Activated naive CD8-positive, alpha-beta T cell treated with anti-CD3 and anti-CD28 coated beads for 36 hours (primary cell): ENCODE data around the gene LTBP2. TPM values are rescaled to one million over a fixed set of nuclear protein-coding genes. Genes with fewer than 3 reads are reported as not detected.
A peak's percentile ranks its signal among the peaks of the same experiment; 100 is the strongest.

Experiments used
- DNase-seq: peaks from one replicate; pipeline ENCODE4 v3.0.0; 2021
- H3K27ac Mint-ChIP-seq: one replicate; pipeline ENCODE4 v1.8.0; 2022; ENCODE audit warnings: mild to moderate bottlenecking, moderate library complexity, mixed read lengths
- H3K27me3 Mint-ChIP-seq: one replicate; pipeline ENCODE4 v1.8.0; 2022; ENCODE audit warnings: mild to moderate bottlenecking, mixed read lengths
- H3K36me3 Mint-ChIP-seq: one replicate; pipeline ENCODE4 v1.8.0; 2021; ENCODE audit warnings: mild to moderate bottlenecking, mixed read lengths
- H3K4me1 Mint-ChIP-seq: one replicate; pipeline ENCODE4 v1.8.0; 2021; ENCODE audit warnings: mixed read lengths
- H3K4me3 Mint-ChIP-seq: one replicate; pipeline ENCODE4 v1.8.0; 2022; ENCODE audit warnings: mild to moderate bottlenecking, moderate library complexity, mixed read lengths
- H3K9me3 Mint-ChIP-seq: one replicate; pipeline ENCODE4 v1.8.0; 2022; ENCODE audit warnings: mixed read lengths
- total RNA-seq, 2 experiments: library from RNA; stranded (reverse); gene quantifications; one replicate each; pipeline ENCODE4 v1.2.3, GENCODE V29; 2021

The LTBP2 gene
- under 1 TPM; 0.06 to 0.10 TPM for total RNA-seq

- Mint-ChIP-seq H3K27me3 (peaks cover 18% of the 10 kb centered on the region), H3K4me3 (peak within 1 kb of the TSS; percentile 68), H3K27ac (no peak within 1 kb of the TSS), H3K9me3 (no peaks in the 10 kb centered on the region), H3K36me3 (no peaks in the 10 kb centered on the region), H3K4me1 (peaks cover 33% of the 10 kb centered on the region)
- no peak for DNase-seq
These were observed at the start of gene LTBP2 for GRCh38 chr14:74611650-74612349. Gene LTBP2 (minus strand): TSS chr14:74612237. CDS start chr14:74611944, 293 bp downstream.

DNA sequence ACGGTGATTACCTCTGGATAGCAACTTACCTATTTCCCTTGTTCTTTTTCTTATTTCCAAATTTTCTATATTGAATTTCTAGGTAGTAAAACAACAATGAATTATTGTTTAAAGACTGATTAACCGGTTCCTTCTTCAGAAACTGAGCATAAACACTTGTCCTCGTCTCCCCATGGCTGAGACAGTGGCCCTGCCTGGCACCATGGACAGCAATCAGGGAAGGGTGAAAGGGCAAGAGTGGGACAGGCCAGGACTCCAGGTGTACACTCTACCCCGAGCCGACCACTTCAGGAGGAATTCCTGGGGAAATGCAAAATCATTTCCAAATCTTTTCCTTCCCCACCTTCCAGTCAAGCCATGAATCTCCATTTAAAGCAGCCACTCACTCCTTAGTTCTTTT, 48.8 kb upstream of the LTBP2 start:
- Mint-ChIP-seq H3K9me3 (no peaks in the 10 kb centered on the region), H3K36me3 (peaks cover 13% of the 10 kb centered on the region), H3K4me1 (peaks cover 3% of the 10 kb centered on the region), H3K4me3 (no peak overlapping the region), H3K27ac (no peak overlapping the region), H3K27me3 (no peaks in the 10 kb centered on the region)
- DNase-seq, result no peak

DNA sequence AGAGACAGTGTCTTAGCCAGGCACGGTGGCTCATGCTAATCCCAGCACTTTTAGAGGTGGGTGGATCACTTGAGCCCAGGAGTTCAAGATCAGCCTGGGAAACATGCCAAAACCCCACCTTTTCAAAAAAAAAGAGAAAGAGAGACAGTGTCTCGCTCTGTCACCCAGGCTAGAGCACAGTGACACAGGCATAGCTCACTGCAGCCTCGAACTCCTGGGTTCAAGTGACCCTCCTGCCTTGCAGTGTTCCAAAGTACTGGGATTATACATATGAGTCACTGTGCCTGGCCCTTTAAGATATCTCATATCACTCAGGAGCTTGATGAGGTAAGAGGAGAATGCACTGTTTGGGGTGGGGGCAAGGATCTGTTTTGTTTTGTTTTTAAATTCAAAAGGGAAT, 48.1 kb upstream of the LTBP2 start:
- Mint-ChIP-seq H3K27me3 (no peaks in the 10 kb centered on the region), H3K4me1 (peaks cover 3% of the 10 kb centered on the region), H3K36me3 (peaks cover 13% of the 10 kb centered on the region), H3K4me3 (no peak overlapping the region), H3K9me3 (no peaks in the 10 kb centered on the region), H3K27ac (no peak overlapping the region)
- DNase-seq, result no peak

- no peak for DNase-seq
- Mint-ChIP-seq H3K27ac (no peak overlapping the region), H3K4me3 (no peak overlapping the region), H3K4me1 (peaks cover 8% of the 10 kb centered on the region), H3K27me3 (no peaks in the 10 kb centered on the region), H3K36me3 (peaks cover 10% of the 10 kb centered on the region), H3K9me3 (no peaks in the 10 kb centered on the region)
These were observed 46.6 kb upstream of the LTBP2 start for GRCh38 chr14:74658535-74659131.

DNA sequence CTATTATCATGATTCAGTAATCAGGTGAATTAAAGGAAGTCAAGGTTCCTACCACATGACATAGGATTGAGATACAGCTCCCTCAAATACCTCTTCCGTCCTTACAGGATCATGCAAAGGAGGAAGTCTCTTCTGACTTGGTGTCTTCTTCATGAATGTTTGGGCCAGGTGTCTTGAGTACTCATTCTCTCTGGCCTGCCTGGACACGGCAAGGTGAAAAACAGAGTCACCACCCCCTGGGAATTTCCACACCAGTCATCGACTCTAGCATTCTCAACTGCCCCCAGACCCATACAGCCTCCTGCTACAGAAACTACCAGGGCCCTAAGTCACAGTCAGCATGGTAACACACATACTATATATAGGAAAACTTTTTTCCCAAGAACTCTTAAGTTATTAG, 44.9 kb upstream of the LTBP2 start:
- DNase-seq, result no peak
- Mint-ChIP-seq H3K27ac (peak overlapping the region; percentile 35), H3K27me3 (no peaks in the 10 kb centered on the region), H3K36me3 (peaks cover 10% of the 10 kb centered on the region), H3K9me3 (no peaks in the 10 kb centered on the region), H3K4me1 (peaks cover 8% of the 10 kb centered on the region), H3K4me3 (no peak overlapping the region)

DNA sequence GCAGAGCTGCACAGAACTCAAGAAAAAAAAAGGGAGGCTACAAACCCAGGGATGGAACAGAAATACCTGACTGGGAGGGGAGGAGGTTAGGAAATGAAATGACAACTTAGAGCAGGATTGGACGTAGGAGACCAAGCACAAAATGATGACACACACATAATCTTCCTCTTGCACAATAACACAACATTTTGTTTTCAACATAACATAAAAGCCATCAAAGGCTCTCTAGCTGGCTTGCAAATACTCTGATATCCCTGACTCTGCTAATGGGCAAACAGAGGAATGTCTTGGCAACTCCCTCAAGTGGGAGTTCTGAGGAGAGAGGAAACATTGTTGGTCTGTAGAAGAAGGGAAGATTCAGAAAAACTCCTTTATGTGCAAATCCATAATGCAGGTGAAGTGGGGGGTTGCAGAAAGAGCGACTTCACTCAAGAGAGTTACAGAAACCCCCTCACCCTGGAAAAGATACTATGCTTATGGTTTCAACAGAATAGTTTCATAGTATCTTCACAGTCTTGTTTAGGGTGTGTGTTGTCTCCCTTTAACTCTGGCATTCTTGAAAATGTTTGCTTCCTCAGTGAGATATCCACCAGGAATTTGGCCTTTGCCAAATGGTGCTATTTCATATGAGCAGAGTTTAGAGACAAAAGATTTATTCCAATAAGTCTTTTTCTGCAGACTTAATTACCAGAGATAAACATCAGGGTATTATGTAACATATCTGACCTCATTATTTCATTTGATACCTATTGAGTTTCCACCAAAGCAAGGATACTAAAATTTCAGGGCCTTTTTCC, 43.8 kb upstream of the LTBP2 start:
- H3K36me3 Mint-ChIP-seq, result peaks cover 4% of the 10 kb centered on the region
- no peak for DNase-seq
- no peak overlapping the region for H3K4me3 Mint-ChIP-seq
- H3K27me3 Mint-ChIP-seq, result no peaks in the 10 kb centered on the region
- no peak overlapping the region for H3K27ac Mint-ChIP-seq
- no peaks in the 10 kb centered on the region for H3K9me3 Mint-ChIP-seq
- H3K4me1 Mint-ChIP-seq, result peaks cover 12% of the 10 kb centered on the region

DNA sequence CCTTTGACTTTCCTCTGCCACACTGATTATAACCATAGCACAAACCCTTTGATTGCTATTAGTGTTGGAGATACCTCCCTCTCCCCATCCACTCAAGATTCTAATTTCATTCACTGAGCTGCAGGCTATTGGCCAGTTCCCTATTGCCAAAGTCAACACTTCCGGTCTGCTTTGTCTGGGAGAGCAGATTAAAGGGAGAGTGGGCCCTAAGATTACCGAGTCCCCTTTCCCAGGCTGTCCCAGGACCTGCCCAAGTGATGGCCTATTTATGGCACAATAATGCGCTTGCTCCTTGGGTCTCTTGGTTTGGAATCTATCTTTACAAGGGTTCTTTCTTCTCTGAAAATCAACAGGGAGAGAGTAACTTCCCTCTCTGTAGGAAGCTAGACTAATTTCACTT, 42.9 kb upstream of the LTBP2 start:
- no peaks in the 10 kb centered on the region for H3K27me3 Mint-ChIP-seq
- DNase-seq, result no peak
- no peaks in the 10 kb centered on the region for H3K9me3 Mint-ChIP-seq
- H3K36me3 Mint-ChIP-seq, result peaks cover 4% of the 10 kb centered on the region
- H3K4me1 Mint-ChIP-seq, result peaks cover 12% of the 10 kb centered on the region
- no peak overlapping the region for H3K4me3 Mint-ChIP-seq
- no peak overlapping the region for H3K27ac Mint-ChIP-seq

- H3K27me3 Mint-ChIP-seq, result no peaks in the 10 kb centered on the region
- H3K36me3 Mint-ChIP-seq, result peaks cover 4% of the 10 kb centered on the region
- H3K27ac Mint-ChIP-seq, result no peak overlapping the region
- no peak overlapping the region for H3K4me3 Mint-ChIP-seq
- peaks cover 12% of the 10 kb centered on the region for H3K4me1 Mint-ChIP-seq
- DNase-seq, result no peak
- no peaks in the 10 kb centered on the region for H3K9me3 Mint-ChIP-seq
These were observed 41.5 kb upstream of the LTBP2 start for GRCh38 chr14:74653386-74654138.

DNA sequence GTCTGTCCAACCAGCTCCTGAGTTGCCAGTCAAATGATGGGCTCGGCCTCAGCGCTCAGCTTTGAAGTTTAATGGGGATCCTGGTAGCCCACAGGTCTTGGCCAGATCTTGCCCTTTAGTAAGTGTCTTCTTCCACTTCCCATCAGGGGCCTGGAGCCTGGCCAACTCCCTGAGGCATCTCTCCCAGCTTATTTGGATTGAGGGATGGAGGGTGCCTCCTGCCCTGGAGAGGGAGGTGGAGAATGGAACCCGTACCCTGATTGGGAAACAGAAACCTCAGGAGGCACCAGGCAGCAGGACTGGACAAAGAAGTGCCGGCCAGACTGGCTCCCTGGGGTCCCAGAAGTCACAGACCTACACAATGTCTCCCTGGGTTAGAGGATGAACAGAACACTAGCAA, 40.5 kb upstream of the LTBP2 start:
- Mint-ChIP-seq H3K4me3 (no peak overlapping the region), H3K27ac (no peak overlapping the region), H3K36me3 (peaks cover 4% of the 10 kb centered on the region), H3K9me3 (no peaks in the 10 kb centered on the region), H3K4me1 (peaks cover 12% of the 10 kb centered on the region), H3K27me3 (no peaks in the 10 kb centered on the region)
- DNase-seq, result no peak

GRCh38 chr14:74650927-74651686, 39.1 kb upstream of the LTBP2 start:
- H3K4me1 Mint-ChIP-seq, result peaks cover 8% of the 10 kb centered on the region
- H3K9me3 Mint-ChIP-seq, result no peaks in the 10 kb centered on the region
- H3K27ac Mint-ChIP-seq, result no peak overlapping the region
- no peak overlapping the region for H3K4me3 Mint-ChIP-seq
- no peak for DNase-seq
- no peaks in the 10 kb centered on the region for H3K36me3 Mint-ChIP-seq
- no peaks in the 10 kb centered on the region for H3K27me3 Mint-ChIP-seq

DNA sequence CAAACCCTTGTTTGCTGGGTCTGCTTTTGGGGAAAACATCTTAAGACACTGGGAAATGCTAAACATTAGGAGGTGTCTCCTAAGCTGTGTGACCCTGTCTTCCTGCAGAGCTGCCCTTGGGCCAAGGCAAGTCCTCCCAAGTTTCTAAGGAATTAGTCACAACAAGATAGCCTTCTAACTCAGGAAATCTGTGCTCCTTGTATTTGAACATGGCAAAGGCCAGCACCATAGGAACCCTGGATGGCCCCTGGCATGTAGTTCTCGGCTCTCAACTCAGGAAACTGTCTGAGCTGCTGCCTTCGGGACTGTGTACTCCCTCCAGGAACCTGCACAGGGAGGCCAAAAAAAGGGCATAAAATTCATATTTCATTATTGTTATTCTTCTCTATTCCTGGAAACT, 37.6 kb upstream of the LTBP2 start:
- H3K9me3 Mint-ChIP-seq, result no peaks in the 10 kb centered on the region
- H3K27me3 Mint-ChIP-seq, result no peaks in the 10 kb centered on the region
- H3K4me1 Mint-ChIP-seq, result peaks cover 4% of the 10 kb centered on the region
- no peak overlapping the region for H3K4me3 Mint-ChIP-seq
- no peak for DNase-seq
- H3K36me3 Mint-ChIP-seq, result no peaks in the 10 kb centered on the region
- H3K27ac Mint-ChIP-seq, result no peak overlapping the region

DNA sequence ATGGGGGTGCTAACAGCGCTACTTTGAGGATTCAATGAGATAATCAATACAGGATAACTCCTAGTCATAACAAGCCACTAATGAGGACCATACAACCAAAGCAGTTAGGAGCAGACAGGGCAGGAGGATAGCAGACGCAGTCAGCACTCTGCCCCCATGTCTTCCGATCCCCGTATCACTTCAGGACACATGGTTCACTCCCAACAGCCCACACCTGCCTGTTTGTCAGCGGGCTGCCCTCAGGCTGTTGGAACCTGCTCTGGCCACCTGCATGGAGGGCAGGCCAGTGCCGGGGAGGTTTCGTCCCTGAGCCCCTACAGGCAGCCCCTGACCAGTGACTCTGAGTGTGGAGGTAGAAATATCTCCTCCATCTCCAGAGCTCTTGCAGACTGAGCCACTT, 37.1 kb upstream of the LTBP2 start:
- Mint-ChIP-seq H3K9me3 (no peaks in the 10 kb centered on the region), H3K4me1 (peaks cover 4% of the 10 kb centered on the region), H3K27me3 (no peaks in the 10 kb centered on the region), H3K4me3 (no peak overlapping the region), H3K27ac (no peak overlapping the region), H3K36me3 (no peaks in the 10 kb centered on the region)
- DNase-seq, result no peak

GRCh38 chr14:74648601-74649000, 36.6 kb upstream of the LTBP2 start:
- DNase-seq, result no peak
- H3K27me3 Mint-ChIP-seq, result no peaks in the 10 kb centered on the region
- H3K36me3 Mint-ChIP-seq, result no peaks in the 10 kb centered on the region
- no peak overlapping the region for H3K27ac Mint-ChIP-seq
- H3K4me1 Mint-ChIP-seq, result peaks cover 4% of the 10 kb centered on the region
- no peak overlapping the region for H3K4me3 Mint-ChIP-seq
- no peaks in the 10 kb centered on the region for H3K9me3 Mint-ChIP-seq

GRCh38 chr14:74647678-74648461, 35.8 kb upstream of the LTBP2 start:
- no peaks in the 10 kb centered on the region for H3K36me3 Mint-ChIP-seq
- no peaks in the 10 kb centered on the region for H3K9me3 Mint-ChIP-seq
- H3K27me3 Mint-ChIP-seq, result no peaks in the 10 kb centered on the region
- no peak overlapping the region for H3K27ac Mint-ChIP-seq
- peaks cover 4% of the 10 kb centered on the region for H3K4me1 Mint-ChIP-seq
- no peak overlapping the region for H3K4me3 Mint-ChIP-seq
- no peak for DNase-seq
